ENCODE measurements around the gene ZXDC.

DNA sequence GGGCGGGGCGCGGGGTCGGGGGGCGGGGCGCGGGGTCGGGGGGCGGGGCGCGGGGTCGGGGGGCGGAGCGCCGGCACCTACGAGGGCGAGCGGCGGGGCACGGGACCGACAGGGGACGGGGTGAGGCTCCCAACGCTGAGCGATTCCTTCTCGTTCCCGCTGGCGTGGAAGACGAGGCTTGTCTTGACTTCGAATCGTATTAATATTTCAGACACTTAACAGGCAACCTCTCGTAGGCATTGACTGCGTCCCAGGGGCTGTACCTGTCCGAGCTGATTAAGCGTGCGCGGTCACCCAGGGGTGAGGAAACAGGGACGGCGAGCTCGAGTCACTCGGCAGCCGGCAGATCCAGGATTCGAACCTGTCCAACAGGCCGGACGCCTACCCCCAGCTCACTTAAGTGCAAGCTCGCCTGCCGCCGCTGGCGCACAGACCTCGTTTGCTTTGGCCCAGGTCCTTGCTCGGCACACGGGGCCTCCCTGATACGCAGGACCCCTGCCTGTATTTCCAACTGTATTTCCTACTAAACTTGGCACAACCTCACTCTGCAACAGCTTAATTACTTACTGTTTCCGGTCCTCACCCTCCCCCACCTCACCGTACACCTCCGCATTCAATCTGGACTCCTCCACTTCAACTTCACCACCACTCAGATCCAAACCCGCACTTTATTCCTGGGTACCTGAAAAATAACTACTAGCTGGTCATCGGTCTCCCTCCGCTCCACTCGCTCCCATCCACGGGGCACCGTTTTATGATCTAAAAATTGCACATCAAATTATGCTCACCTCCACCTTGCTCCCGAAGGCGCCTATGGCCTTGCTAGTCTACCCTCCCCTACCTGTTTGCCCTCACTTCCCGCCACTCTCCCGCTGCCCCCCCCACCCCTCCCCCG, 722 bp upstream of the ZXDC start:
- TF ChIP-seq EZH2 (IDR thresholded peaks at IDR 0.05) (no peak), FOXP2 (optimal IDR thresholded peaks at IDR 0.05; ENCODE audit: control extremely low read depth, extremely low read length, insufficient read depth) (no peak)

Data from SK-N-MC (cell line).